ENCODE measurements around the gene DDC.

GRCh38 chr7:50496569-50496968, 68.6 kb downstream of the DDC start:
- TF ChIP-seq CTCF (IDR thresholded peaks at IDR 0.05 in 8 of 11, conservative IDR thresholded peaks at IDR 0.05 in 3 of 11) (no peak), POLR2AphosphoS5 (IDR thresholded peaks at IDR 0.05) (no peak), POLR2A (IDR thresholded peaks at IDR 0.05) (no peak)
